Esophagus muscularis mucosa (tissue), 4 donors: Measurements from ENCODE around the gene CRYGS. TPM values are rescaled to one million over a fixed set of nuclear protein-coding genes. Genes with fewer than 3 reads are reported as not detected.

Experiments used
- DNase-seq: peaks from one replicate; pipeline ENCODE4 v3.0.0-alpha.2; 2017; ENCODE audit errors: extremely low spot score
- H3K27ac ChIP-seq, 4 donors: fragments of 200-600 bp; sonication (generic); replicated peaks in 1 of 4; 1 replicate in 3 of 4; 2 replicates in 1 of 4; pipeline ENCODE4 v1.5.1; 2016 to 2019; ENCODE audit warnings: mild to moderate bottlenecking in 1 of 4
- H3K27me3 ChIP-seq, 4 donors: fragments of 200-600 bp; sonication (generic); one replicate each; pipeline versions ENCODE4 v1.5.1 to v1.6.0; 2016 to 2019
- H3K36me3 ChIP-seq, 4 donors: fragments of 200-600 bp; sonication (generic); one replicate each; pipeline ENCODE4 v1.5.1; 2016 to 2019
- H3K4me1 ChIP-seq, 4 donors: fragments of 200-600 bp; sonication (generic); one replicate each; pipeline ENCODE4 v1.5.1; 2016 to 2019
- H3K4me3 ChIP-seq, 4 donors: fragments of 200-600 bp; sonication (generic); 1 replicate in 2 of 4; 2 replicates in 2 of 4; pipeline ENCODE4 v1.5.1; 2016 to 2019; ENCODE audit warnings: mild to moderate bottlenecking in 4 of 4, moderate library complexity in 1 of 4
- H3K9me3 ChIP-seq, 4 donors: fragments of 200-600 bp; sonication (generic); 1 replicate in 3 of 4; 2 replicates in 1 of 4; pipeline ENCODE4 v1.5.1; 2016 to 2019
- EP300 ChIP-seq: sonication (generic); formaldehyde crosslinking; IDR thresholded peaks from one replicate; pipeline ENCODE4 v1.6.1; 2017; ENCODE audit warnings: antibody characterized with exemption
- POLR2A ChIP-seq: fragments of 450-650 bp; IDR thresholded peaks from one replicate; pipeline ENCODE4 v1.6.1; 2017; ENCODE audit warnings: antibody characterized with exemption, moderate library complexity, mild to moderate bottlenecking, low read depth
- POLR2AphosphoS5 ChIP-seq, 2 donors: sonication (generic); formaldehyde crosslinking; IDR thresholded peaks; one replicate each; pipeline ENCODE4 v1.6.1; 2017; ENCODE audit warnings: antibody characterized with exemption in 2 of 2
- WGBS: methylation state at CpG from one replicate; pipeline ENCODE4 v1.1.5; 2018; 5-methylcytosine and 5-hydroxymethylcytosine counted together
- intact Hi-C: fragments of 100-400 bp; cut with DNase I; formaldehyde crosslinking; loops from one replicate; pipeline ENCODE4 v1.15.1; 2023
- total RNA-seq, 4 donors: library from RNA; depleted of rRNA; stranded (reverse); fragments of >200 nt; gene quantifications; one replicate each; pipeline versions ENCODE4 v1.1.0 to v1.2.1, GENCODE V29; 2016
- TF ChIP-seq, protein P1 (sequence below), 3 experiments: fragments of 200-600 bp in 2 of 3; fragments of 450-650 bp in 1 of 3; sonication (generic) in 2 of 3; IDR thresholded peaks; one replicate each; pipeline ENCODE4 v1.5.1; 2017 to 2019; ENCODE audit warnings: antibody characterized with exemption in 3 of 3, mild to moderate bottlenecking in 2 of 3, moderate library complexity in 1 of 3

CRYGS gene
- total RNA-seq, 4 donors from 2014 or later, result 0.32 to 2.1 (median 1.6) TPM

DNA sequence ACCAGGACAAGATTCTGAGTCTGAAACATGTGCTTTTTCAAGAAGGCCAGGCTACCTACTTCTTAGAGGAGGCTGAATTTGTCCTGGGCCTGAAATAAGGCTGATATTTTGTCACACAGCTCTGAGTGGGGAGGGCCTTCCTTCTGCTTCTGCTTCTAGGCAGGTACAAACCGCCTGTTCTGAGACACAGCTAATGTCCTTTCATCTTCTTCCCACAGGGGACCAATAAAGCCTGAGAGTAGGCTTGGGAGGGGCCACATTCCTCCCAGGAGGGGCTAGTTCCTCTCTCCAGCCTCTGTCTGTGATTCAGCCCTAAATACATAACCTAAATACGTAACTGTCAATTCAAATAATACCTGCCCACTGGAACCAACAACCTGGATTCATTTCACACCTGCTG, 34.8 kb downstream of the CRYGS start:
- no peak for TF ChIP-seq POLR2AphosphoS5 (IDR thresholded peaks at IDR 0.05)
- no peak for TF ChIP-seq EP300
- TF ChIP-seq, protein P1, sequence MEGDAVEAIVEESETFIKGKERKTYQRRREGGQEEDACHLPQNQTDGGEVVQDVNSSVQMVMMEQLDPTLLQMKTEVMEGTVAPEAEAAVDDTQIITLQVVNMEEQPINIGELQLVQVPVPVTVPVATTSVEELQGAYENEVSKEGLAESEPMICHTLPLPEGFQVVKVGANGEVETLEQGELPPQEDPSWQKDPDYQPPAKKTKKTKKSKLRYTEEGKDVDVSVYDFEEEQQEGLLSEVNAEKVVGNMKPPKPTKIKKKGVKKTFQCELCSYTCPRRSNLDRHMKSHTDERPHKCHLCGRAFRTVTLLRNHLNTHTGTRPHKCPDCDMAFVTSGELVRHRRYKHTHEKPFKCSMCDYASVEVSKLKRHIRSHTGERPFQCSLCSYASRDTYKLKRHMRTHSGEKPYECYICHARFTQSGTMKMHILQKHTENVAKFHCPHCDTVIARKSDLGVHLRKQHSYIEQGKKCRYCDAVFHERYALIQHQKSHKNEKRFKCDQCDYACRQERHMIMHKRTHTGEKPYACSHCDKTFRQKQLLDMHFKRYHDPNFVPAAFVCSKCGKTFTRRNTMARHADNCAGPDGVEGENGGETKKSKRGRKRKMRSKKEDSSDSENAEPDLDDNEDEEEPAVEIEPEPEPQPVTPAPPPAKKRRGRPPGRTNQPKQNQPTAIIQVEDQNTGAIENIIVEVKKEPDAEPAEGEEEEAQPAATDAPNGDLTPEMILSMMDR (IDR thresholded peaks at IDR 0.05), result no peak
- no peak for TF ChIP-seq POLR2A
- DNase-seq, result no peak
- WGBS, result 83% methylated on average over 2 of the region's 2 CpGs
- H3K4me3 ChIP-seq, result no peak overlapping the region
- H3K9me3 ChIP-seq, result no peaks in the 10 kb centered on the region
- H3K36me3 ChIP-seq, result no peaks in the 10 kb centered on the region
- H3K27me3 ChIP-seq, result no peaks in the 10 kb centered on the region
- peaks cover 0 to 8% (median 6%) of the 10 kb centered on the region in 4 donors for H3K4me1 ChIP-seq
- intact Hi-C loops, result no loop called here
- H3K27ac ChIP-seq, result no peak overlapping the region

DNA sequence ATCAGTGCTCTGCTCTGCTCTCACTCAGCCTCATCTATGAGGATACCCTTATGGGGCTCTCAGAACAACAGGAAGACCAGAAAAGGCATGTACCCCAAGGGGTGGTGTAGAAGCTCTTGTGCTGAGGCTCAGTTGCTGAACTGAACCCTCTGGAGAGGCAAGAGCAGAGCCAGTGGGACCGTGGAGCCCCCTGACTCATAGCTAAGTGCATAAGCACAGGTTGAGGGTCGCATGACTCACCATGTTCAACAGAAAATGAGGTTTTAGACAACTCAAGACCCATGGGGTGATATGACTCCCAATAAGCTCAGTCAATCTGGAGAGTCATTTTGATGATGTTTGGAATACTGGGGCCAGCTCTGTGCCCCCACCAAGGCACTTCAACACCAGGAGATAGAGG, 37.3 kb downstream of the CRYGS start:
- peaks cover 6 to 28% (median 15%) of the 10 kb centered on the region in 4 donors for H3K4me1 ChIP-seq
- H3K4me3 ChIP-seq, result no peak overlapping the region
- no peak for TF ChIP-seq POLR2A
- no peak for TF ChIP-seq POLR2AphosphoS5 (IDR thresholded peaks at IDR 0.05)
- TF ChIP-seq EP300, result no peak
- TF ChIP-seq, protein P1 (IDR thresholded peaks at IDR 0.05), result no peak
- no peaks in the 10 kb centered on the region for H3K9me3 ChIP-seq
- DNase-seq, result no peak
- no peaks in the 10 kb centered on the region for H3K36me3 ChIP-seq
- no peak overlapping the region for H3K27ac ChIP-seq
- no peaks in the 10 kb centered on the region for H3K27me3 ChIP-seq
- intact Hi-C loops, result no loop called here
- WGBS, result 67% methylated on average over 1 of the region's 2 CpGs

DNA sequence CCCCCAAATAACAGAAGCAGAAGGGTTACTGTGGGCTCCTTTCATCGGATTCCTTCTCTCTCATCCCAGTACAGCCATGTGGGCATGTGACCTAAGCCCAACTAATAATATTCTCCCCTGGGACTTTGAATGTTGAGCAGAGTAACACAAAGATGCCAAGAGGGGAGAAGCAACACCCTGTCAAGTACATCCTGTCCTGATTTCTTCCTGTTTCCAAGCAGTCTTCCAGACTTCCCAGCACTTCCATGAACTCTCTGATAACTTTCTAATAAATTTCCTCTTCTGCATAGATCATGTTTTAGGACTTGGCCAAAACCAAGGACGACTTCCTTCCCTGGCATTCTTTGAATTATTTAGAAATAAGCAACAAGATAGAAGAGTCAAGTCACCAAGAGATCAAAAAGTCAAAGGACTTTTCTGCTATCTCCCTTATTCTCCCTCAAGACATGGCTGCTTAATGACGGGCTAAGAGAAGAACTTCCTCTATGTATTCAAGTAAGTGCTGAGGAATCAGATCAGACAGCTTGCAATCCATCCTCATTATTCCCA, 37.9 kb downstream of the CRYGS start:
- no peak for DNase-seq
- intact Hi-C loops, result no loop called here
- H3K36me3 ChIP-seq, result no peaks in the 10 kb centered on the region
- H3K4me3 ChIP-seq, result no peak overlapping the region
- no peaks in the 10 kb centered on the region for H3K9me3 ChIP-seq
- no peaks in the 10 kb centered on the region for H3K27me3 ChIP-seq
- H3K4me1 ChIP-seq, result peaks cover 6 to 28% (median 15%) of the 10 kb centered on the region in 4 donors
- TF ChIP-seq, protein P1 (IDR thresholded peaks at IDR 0.05), result no peak
- TF ChIP-seq EP300 (no peak), POLR2A (no peak), POLR2AphosphoS5 (IDR thresholded peaks at IDR 0.05) (no peak)
- 77% methylated on average over 3 of the region's 3 CpGs for WGBS
- H3K27ac ChIP-seq, result no peak overlapping the region

DNA sequence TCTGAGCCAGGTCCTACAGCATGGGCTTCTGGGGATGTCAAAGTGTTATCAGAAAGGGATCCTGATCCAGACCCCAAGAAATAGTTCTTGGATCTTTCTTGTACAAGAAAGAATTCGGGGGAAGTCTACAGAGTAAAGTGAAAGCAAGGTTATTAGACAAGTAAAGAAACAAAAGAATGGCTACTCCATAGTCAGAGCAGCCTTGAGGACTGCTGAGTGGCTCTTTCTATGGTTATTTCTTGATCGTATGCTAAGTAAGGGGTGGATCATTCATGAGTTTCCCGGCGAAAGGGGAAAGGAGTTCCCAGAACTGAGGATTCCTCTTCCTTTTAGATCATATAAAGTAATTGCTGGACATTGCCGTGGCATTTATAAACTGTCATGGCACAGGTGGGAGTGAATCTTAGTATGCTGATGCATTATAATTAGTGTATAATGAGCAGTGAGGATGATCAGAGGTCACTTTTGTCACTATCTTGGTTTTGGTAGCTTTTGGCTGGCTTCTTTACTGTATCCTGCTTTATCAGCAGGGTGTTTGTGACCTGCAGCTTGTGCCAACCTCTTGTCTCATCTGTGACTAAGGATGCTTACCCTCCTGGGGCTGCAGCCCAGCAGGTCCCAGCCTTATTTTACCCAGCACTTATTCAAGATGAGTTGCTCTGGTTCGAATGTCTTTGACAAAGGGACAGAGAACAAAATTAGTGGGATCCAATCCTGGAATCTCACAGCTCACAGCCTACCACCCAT, 41.0 kb downstream of the CRYGS start:
- Histone ChIP-seq H3K27ac (peak overlapping the region in 1 of 4 donors; percentile 28), H3K4me3 (peak overlapping the region in 3 of 4 donors; percentile 2 to 26 (median 17)), H3K27me3 (no peaks in the 10 kb centered on the region), H3K4me1 (peaks cover 0 to 20% (median 12%) of the 10 kb centered on the region in 4 donors), H3K9me3 (no peaks in the 10 kb centered on the region), H3K36me3 (no peaks in the 10 kb centered on the region)
- TF ChIP-seq, protein P1 (IDR thresholded peaks at IDR 0.05), result no peak
- TF ChIP-seq POLR2AphosphoS5 (IDR thresholded peaks at IDR 0.05) (no peak), POLR2A (no peak), EP300 (no peak)
- 62% methylated on average over 6 of the region's 6 CpGs for WGBS
- DNase-seq, result no peak
- intact Hi-C loops, result no loop called here
